ENCODE measurements around the gene PSMD6.

The PSMD6 gene

DNA sequence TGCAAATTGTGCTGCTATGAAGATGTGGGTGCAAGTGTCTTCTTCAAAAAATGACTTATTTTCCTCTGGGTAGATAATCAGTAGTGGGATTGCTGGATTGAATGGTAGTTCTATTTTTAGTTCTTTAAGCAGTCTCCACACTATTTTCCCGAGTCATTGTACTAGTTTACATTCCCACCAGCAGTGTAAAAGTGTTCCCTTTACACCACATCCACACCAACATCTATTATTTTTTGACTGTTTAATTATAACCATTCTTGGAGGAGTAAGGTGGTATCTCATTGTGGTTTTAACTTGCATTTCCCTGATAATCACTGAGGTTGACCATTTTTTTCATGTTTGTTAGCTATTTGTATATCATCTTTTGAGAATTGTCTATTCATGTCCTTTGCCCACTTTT is 19.7 kb upstream of the PSMD6 start:
- no peak for DNase-seq

DNA sequence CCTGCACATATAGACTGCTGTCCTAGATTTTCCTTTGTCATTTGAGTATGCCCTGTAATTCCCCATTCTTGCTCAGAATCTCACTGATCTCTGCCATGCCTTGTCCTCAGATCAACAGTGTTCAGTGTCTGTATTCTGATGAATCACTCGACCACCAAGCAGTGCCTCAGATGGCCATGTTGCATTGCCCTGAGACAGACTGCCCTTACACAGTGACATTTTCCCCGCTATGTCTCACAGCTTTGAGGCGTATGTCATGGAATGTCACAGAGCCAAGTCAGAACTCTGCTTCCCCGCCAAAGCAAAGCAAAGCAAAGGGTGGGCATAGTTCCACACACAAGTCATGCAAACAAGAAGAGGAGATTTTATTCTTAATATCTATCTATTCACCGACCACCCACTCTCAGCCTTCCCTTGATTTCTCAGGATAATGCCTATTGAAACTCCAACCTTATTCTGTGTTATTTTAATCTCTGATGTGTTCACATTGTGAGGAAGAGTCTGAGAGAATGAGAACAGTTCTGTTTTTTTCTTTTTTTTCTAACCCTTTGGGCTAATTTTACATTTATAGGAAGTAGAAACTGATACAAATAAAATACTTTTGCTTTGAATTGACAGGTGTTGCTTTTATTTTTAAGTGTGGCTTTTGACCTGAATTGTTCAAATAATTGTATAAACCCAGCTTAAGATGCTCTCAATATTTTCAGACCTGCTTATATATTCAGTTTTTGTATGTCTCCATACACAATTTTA is 16.9 kb upstream of the PSMD6 start:
- no peak for DNase-seq

DNA sequence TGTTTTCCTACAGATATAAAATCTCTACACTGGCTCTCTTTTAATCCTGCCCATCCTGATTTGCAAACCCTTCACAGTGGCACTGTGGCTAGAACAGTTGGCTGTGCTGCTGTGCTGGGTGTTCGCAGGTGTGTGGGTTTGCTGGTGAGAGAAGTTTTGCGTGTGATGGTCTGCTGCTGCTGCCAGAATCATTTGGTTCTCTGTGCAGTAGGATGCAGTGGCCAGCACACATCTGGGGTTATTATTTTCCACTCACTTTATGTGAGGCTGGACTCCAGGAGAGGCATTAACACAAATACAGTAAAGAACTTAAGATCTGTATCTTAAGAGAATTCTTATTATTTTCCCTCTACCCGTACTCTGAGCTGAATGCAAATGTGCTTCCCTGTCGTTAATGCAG is 16.0 kb upstream of the PSMD6 start:
- DNase-seq = no peak

- DNase-seq = no peak
Observed at GRCh38 chr3:64038253-64038767, 15.0 kb upstream of the PSMD6 start.

GRCh38 chr3:64037084-64037483 is 13.8 kb upstream of the PSMD6 start:
- DNase-seq = no peak

GRCh38 chr3:64033069-64033468 is 9.8 kb upstream of the PSMD6 start:
- DNase-seq = no peak

GRCh38 chr3:64031540-64032508 is 8.5 kb upstream of the PSMD6 start:
- DNase-seq = no peak

GRCh38 chr3:64030741-64031140 is 7.4 kb upstream of the PSMD6 start:
- DNase-seq = peak; percentile 74

DNA sequence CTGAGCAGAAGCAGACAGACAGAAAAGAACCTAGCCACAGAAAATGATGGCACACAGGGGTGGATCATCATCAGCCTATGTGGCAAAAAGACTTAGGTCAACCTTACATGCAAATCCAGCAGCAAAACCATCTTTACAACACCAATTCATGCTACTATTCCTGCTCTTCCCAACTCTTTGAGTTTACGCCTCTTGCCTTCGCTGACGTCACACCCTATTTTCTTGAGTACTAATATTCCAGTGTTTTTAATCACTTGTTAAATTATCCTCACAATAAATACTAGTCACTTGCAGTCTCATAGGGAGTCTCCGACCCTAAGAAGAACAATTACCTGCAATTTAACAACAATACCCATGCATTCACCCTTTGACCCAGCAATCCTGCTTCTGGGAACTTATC is 6.0 kb upstream of the PSMD6 start:
- no peak for DNase-seq

DNA sequence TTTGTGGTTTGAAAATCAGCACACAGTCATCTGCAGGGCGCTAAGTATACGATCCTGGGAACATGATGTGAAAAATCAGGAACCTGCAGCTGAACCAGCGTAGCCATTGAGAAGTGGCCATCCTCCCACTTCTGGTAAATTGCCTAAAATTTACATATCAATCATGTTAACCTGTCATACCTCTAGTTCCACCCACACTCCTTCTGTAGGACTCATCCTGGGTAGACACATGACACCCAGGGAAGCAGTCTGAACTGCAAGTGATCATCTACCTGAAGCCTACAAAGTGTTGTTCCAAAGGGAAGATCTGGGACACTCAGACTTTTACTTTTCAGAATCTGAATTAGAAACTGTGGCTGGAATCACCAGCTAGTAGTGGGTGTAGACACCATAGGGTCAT is 5.5 kb upstream of the PSMD6 start:
- no peak for DNase-seq

DNA sequence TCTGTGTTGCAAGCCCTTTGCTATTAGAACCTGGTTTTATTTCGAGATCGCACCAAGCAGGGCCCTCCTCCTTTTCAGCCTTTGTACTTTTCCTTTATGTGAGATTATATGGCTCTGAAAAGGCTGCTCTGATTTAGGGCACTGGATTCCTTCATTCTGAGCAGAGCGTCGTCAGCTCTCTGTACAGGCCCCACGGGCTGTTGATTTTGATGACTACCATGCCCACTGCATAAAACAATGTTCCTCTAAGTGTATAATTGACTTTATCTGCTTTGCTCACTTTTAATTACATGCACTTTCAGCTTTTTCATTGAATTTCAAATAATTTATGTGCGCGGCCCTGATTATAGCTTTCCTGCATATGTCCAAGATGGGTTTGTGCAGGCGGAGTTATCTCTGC is 4.4 kb upstream of the PSMD6 start:
- no peak for DNase-seq

GRCh38 chr3:64026346-64026745 is 3.1 kb upstream of the PSMD6 start:
- DNase-seq = no peak

DNA sequence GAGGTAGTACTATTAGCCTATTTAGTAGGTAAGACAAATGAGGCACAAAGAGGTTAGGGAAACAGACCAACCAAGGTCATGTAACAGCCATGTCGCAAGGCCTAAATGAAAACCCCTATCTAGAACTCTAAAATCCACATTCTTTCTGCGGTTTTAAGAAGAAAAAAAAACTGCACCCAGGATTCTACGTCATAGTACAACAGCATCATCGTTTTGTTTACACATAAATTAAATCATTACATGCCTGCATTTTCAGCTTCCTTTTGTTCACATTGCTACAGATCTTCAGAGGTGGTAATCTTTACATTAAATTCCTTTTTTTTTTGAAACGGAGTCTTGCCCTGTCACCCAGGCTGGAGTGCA is 548 bp upstream of the PSMD6 start:
- DNase-seq = no peak

GRCh38 chr3:64022451-64023186 is 675 bp downstream of the PSMD6 start:
- no peak for DNase-seq

- no peak for DNase-seq
Observed at GRCh38 chr3:64021922-64022321, 1.4 kb downstream of the PSMD6 start.

- no peak for DNase-seq
Observed at GRCh38 chr3:64019879-64020278, 3.4 kb downstream of the PSMD6 start.

DNA sequence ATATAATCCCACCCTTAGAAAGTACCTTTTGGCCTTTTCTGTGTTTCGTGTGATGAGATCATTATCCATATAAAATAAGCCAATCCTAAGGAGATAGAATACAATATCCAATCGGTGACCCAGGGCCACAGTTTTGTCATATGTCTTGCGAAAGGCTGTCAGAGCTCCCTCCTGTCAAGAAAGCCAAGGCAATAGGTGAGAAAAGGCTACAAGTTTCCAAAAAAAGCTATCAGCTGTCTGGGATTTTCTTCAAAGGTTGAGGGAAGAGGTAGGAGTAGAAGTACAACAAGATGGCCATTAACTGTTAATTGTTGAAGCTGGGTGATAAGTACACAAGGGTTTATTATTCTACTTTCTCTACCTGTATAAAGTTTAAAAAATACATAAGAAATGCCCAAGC is 4.0 kb downstream of the PSMD6 start:
- DNase-seq = no peak

DNA sequence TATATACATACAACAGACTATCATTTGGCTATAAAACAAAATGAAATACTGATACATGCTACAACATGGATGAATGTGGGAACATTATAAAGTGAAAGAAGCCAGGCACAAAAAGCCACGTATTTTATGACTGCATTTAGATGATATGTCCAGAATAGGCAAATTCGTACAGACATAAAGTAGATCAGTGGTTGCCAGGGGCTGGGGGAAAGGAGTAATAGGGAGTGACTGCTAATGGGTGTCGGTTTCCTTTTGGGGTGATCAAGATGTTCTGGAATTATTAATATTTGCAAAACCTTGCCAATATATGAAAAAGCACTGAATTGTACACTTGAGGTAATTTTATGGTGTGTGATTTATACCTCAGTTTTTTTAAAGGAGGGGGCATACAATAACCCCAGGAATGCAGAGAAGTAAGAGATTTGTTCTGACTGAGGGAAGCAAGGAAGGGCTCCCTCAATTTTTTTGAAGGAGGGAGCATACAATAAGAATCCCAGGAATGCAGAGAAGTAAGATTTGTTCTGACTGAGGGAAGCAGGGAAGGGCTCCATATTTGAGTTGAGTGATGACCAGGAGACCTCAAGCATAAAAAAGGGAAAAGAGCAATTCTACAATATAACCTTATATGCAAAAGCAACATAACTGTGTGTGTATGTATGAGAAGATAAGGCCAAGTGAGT is 6.2 kb downstream of the PSMD6 start:
- DNase-seq = no peak

GRCh38 chr3:64011685-64012084 is 11.6 kb downstream of the PSMD6 start:
- DNase-seq = no peak

- no peak for DNase-seq
Observed at GRCh38 chr3:64010199-64010598, 13.1 kb downstream of the PSMD6 start.

- DNase-seq = no peak
Observed at GRCh38 chr3:64009528-64009927, 13.8 kb downstream of the PSMD6 start.

DNA sequence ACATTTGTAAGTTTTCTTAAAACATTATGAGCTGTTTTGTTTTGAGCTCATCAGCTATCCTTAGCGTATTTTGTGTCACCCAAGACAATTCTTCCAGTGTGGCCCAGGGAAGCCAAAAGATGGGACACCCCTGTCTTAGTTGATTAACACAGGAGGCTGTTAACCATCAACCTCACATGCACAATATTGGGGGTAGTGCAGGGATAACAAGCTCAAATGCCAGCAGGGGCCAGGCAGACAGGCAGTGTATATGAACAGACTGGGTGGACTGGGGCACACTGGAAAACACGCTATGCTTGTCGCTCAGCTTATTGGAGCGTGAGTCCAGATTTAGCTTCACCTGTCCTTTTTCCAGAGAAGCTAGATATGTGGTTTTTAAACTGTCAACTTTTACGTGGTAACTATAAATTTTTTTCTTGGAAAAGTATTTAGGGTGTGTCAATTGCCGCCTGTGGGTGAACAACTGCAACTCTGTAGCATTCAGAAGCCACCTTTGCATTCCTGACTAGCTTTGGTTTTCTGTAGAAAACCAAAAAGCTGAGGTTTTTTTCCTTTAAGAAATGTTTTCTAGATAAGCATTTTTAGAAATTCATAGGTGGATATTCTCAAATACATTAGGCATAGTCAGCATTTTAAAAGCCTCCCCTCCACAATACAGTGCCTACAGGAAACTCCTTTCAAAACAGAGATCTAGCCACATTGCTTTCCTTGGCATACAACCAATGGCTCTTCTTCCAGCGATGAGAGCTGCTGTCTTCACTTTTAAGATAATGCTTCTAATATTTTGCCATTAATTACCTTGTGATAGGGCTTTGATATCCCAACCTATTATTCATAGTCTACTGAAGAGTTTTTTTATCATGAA is 14.6 kb downstream of the PSMD6 start:
- DNase-seq = no peak

Data from activated T-cell treated with anti-CD3 and anti-CD28 coated beads for 4 hours (primary cell).